Measurements from ENCODE around the gene ADCY3.

DNA sequence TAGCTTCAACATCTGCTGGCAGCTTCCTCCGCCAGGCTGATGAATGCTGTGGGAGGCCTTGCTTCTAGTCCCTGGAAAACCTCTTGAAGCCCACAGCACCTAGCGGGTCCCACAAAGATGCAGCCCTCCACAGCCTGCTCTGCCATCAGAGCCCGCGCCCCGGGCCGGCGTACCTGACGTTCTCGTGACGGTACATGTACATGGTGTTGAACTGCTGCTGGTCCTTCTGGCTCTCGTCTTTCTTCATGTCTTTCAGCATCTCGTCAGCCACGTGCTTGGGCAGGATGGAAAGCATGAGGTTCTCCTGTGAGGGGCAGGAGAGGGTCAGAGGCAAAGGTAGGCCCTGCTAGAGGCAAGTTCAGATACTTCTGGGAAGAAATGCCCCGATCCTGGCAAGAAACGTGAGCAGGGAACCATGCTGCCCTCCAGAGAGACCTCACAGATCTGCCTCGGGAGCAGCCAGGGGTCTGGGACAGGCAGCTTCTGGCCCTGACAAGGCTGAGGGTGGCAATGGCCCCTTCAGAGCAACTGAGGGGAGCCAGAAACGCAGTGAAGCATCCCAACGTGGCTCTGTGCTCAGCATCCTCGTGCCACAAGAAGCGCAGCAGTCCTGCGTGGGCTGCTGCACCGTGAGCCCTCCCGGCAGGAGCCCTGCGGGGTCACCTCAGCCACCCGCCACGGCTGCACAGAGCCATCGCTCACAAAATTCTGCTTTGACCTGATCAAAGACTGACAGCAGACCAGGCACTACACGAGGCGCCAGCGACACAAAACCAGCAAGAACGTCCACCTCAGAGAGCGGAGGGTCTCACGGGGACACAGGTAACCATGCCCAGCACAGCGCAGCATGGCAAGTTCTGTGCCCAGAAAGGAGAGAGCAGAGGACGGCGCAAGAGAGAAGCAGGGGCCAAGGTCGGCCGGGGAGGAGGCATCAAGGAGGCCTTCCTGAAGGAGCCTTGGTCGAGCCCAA, 77.7 kb downstream of the ADCY3 start:
- TF ChIP-seq, protein P1, sequence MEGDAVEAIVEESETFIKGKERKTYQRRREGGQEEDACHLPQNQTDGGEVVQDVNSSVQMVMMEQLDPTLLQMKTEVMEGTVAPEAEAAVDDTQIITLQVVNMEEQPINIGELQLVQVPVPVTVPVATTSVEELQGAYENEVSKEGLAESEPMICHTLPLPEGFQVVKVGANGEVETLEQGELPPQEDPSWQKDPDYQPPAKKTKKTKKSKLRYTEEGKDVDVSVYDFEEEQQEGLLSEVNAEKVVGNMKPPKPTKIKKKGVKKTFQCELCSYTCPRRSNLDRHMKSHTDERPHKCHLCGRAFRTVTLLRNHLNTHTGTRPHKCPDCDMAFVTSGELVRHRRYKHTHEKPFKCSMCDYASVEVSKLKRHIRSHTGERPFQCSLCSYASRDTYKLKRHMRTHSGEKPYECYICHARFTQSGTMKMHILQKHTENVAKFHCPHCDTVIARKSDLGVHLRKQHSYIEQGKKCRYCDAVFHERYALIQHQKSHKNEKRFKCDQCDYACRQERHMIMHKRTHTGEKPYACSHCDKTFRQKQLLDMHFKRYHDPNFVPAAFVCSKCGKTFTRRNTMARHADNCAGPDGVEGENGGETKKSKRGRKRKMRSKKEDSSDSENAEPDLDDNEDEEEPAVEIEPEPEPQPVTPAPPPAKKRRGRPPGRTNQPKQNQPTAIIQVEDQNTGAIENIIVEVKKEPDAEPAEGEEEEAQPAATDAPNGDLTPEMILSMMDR (IDR thresholded peaks at IDR 0.05): no peak
- TF ChIP-seq POLR2A (IDR thresholded peaks at IDR 0.05): no peak
- no peak for TF ChIP-seq POLR2AphosphoS5 (IDR thresholded peaks at IDR 0.05)

Measured in breast epithelium (tissue), 3 donors.